ENCODE measurements around the gene SERGEF.
"Not testable (repeated sequence)": the region's sequence is repeated elsewhere in the genome, so short reads cannot be mapped to it uniquely, and the experiment has no call there.

- TF ChIP-seq POLR2A (IDR thresholded peaks at IDR 0.05; ENCODE audit: low read length); NR3C1 (IDR thresholded peaks at IDR 0.05); EP300 (IDR thresholded peaks at IDR 0.05); HDAC2 (IDR thresholded peaks at IDR 0.05): not testable (repeated sequence)
- TF ChIP-seq, protein P1, sequence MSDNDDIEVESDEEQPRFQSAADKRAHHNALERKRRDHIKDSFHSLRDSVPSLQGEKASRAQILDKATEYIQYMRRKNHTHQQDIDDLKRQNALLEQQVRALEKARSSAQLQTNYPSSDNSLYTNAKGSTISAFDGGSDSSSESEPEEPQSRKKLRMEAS (IDR thresholded peaks at IDR 0.05), result not testable (repeated sequence)
Measured at GRCh38 chr11:18000128-18000527, 12.7 kb downstream of the SERGEF start.

Data from A549 (cell line).